Mesenchymal stem cell (in vitro differentiated cells and primary cell): Measurements from ENCODE around the gene ALOX15.
"Not testable (repeated sequence)": the region's sequence is repeated elsewhere in the genome, so short reads cannot be mapped to it uniquely, and the experiment has no call there.

ENCODE experiments used
- DNase-seq: peaks from one replicate; pipeline ENCODE4 v3.0.0-alpha.2; 2013
- H2AFZ ChIP-seq: one replicate; pipeline ENCODE4 v1.6.1; 2013; ENCODE audit warnings: low read depth, mild to moderate bottlenecking, control low read depth, inconsistent platforms, low read length, moderate library complexity
- H2AK5ac ChIP-seq: 2 replicates; pipeline ENCODE4 v1.6.1; 2013; ENCODE audit warnings: low read length, moderate library complexity, mild to moderate bottlenecking, inconsistent platforms; ENCODE audit not compliant: severe bottlenecking
- H2BK120ac ChIP-seq: one replicate; pipeline ENCODE4 v1.6.1; 2013; ENCODE audit warnings: low read depth, mild to moderate bottlenecking, inconsistent platforms, low read length, moderate library complexity
- H2BK12ac ChIP-seq, 2 experiments: one replicate each; pipeline ENCODE4 v1.6.1; 2013; ENCODE audit warnings: inconsistent platforms in 2 of 2, low read length in 2 of 2, mild to moderate bottlenecking in 2 of 2, moderate library complexity in 2 of 2, control low read depth in 1 of 2
- H2BK15ac ChIP-seq: one replicate; pipeline ENCODE4 v1.6.1; 2013; ENCODE audit warnings: mild to moderate bottlenecking, low read depth, inconsistent platforms; ENCODE audit not compliant: poor library complexity, severe bottlenecking
- H2BK5ac ChIP-seq: 2 replicates; pipeline ENCODE4 v1.6.1; 2013; ENCODE audit warnings: low read depth, mild to moderate bottlenecking, low read length, control low read depth, inconsistent platforms; ENCODE audit not compliant: poor library complexity, severe bottlenecking
- H3K14ac ChIP-seq, 2 experiments: one replicate each; pipeline ENCODE4 v1.6.1; 2013; ENCODE audit warnings: inconsistent platforms in 2 of 2, low read length in 2 of 2, control low read depth in 1 of 2, mild to moderate bottlenecking in 1 of 2, moderate library complexity in 1 of 2
- H3K18ac ChIP-seq, 2 experiments: one replicate each; pipeline ENCODE4 v1.6.1; 2013; ENCODE audit warnings: inconsistent platforms in 2 of 2, low read length in 2 of 2, control low read depth in 1 of 2, low read depth in 1 of 2, mild to moderate bottlenecking in 1 of 2
- H3K23ac ChIP-seq, 2 experiments: one replicate each; pipeline ENCODE4 v1.6.1; 2013; ENCODE audit warnings: inconsistent platforms in 2 of 2, low read length in 2 of 2, mild to moderate bottlenecking in 2 of 2, moderate library complexity in 2 of 2, control low read depth in 1 of 2
- H3K27ac ChIP-seq: 2 replicates; pipeline ENCODE4 v1.5.1; 2013; ENCODE audit warnings: mild to moderate bottlenecking, moderate library complexity, low read length, control low read depth, inconsistent platforms; ENCODE audit not compliant: poor library complexity, severe bottlenecking
- H3K27me3 ChIP-seq, 2 experiments: 2 replicates each; pipeline versions ENCODE4 v1.6.1 to v1.7.0; 2013; ENCODE audit warnings: low read length in 2 of 2, mild to moderate bottlenecking in 2 of 2, moderate library complexity in 2 of 2, control low read depth in 1 of 2, inconsistent platforms in 1 of 2; ENCODE audit not compliant: control insufficient read depth in 1 of 2, insufficient read depth in 1 of 2
- H3K36me3 ChIP-seq, 2 experiments: 2 replicates each; pipeline versions ENCODE4 v1.6.1 to v1.7.0; 2013; ENCODE audit warnings: low read length in 2 of 2, control low read depth in 1 of 2, inconsistent platforms in 1 of 2, low read depth in 1 of 2, mild to moderate bottlenecking in 1 of 2; ENCODE audit not compliant: insufficient read depth in 2 of 2, control insufficient read depth in 1 of 2
- H3K4ac ChIP-seq, 2 experiments: one replicate each; pipeline ENCODE4 v1.6.1; 2013; ENCODE audit warnings: inconsistent platforms in 2 of 2, low read length in 2 of 2, mild to moderate bottlenecking in 2 of 2, moderate library complexity in 2 of 2, control low read depth in 1 of 2, low read depth in 1 of 2
- H3K4me1 ChIP-seq: 2 replicates; pipeline ENCODE4 v1.6.1; 2013; ENCODE audit warnings: low read depth, low read length, control low read depth; ENCODE audit not compliant: control insufficient read depth, insufficient read depth
- H3K4me2 ChIP-seq: 2 replicates; pipeline ENCODE4 v1.6.1; 2013; ENCODE audit warnings: low read length, mild to moderate bottlenecking, inconsistent platforms; ENCODE audit not compliant: poor library complexity, severe bottlenecking
- H3K4me3 ChIP-seq, 2 experiments: 2 replicates each; pipeline versions ENCODE4 v1.5.1 to v1.7.0; 2013; ENCODE audit warnings: low read length in 2 of 2, mild to moderate bottlenecking in 2 of 2, control low read depth in 1 of 2, low read depth in 1 of 2; ENCODE audit not compliant: insufficient read depth in 1 of 2
- H3K79me1 ChIP-seq: replicated peaks from 2 replicates; pipeline ENCODE4 v1.6.1; 2013; ENCODE audit warnings: mild to moderate bottlenecking, control low read depth, low read length, inconsistent platforms; ENCODE audit not compliant: poor library complexity, severe bottlenecking
- H3K9ac ChIP-seq: 2 replicates; pipeline ENCODE4 v1.7.0; 2013; ENCODE audit warnings: mild to moderate bottlenecking, low read length, moderate library complexity
- H3K9me3 ChIP-seq: 2 replicates; pipeline ENCODE4 v1.7.0; 2013; ENCODE audit warnings: mild to moderate bottlenecking, low read length; ENCODE audit not compliant: control insufficient read depth
- H4K8ac ChIP-seq: one replicate; pipeline ENCODE4 v1.6.1; 2013; ENCODE audit warnings: inconsistent platforms, mild to moderate bottlenecking, low read length, moderate library complexity
- H4K91ac ChIP-seq: one replicate; pipeline ENCODE4 v1.6.1; 2013; ENCODE audit warnings: mild to moderate bottlenecking, low read length, inconsistent platforms
- WGBS: methylation state at CpG from one replicate; pipeline ENCODE4 v1.1.7; 2013; ENCODE audit warnings: mixed read lengths; 5-methylcytosine and 5-hydroxymethylcytosine counted together

The ALOX15 gene

GRCh38 chr17:4638766-4639165 lies 2.7 kb downstream of the ALOX15 start:
- peaks cover 19% of the 10 kb centered on the region for H3K4me1 ChIP-seq
- not testable (repeated sequence) for H3K79me1 ChIP-seq, H2AFZ ChIP-seq, H2BK5ac ChIP-seq, H2BK15ac ChIP-seq, H3K18ac ChIP-seq, H3K27ac ChIP-seq, DNase-seq, H2BK12ac ChIP-seq, H3K14ac ChIP-seq, H3K4me2 ChIP-seq, H3K9ac ChIP-seq, H3K23ac ChIP-seq, H4K91ac ChIP-seq, H2AK5ac ChIP-seq, H3K9me3 ChIP-seq, H2BK120ac ChIP-seq, H3K36me3 ChIP-seq, H4K8ac ChIP-seq, H3K4ac ChIP-seq
- WGBS = 41% methylated on average over 7 of the region's 8 CpGs
- H3K4me3 ChIP-seq = peak overlapping the region in 1 of 2 experiments; percentile 7
- peaks cover 62 to 70% of the 10 kb centered on the region in 2 experiments for H3K27me3 ChIP-seq

GRCh38 chr17:4636474-4637100 lies 4.9 kb downstream of the ALOX15 start:
- Histone ChIP-seq H2BK5ac (no peak overlapping the region), H3K27ac (no peak overlapping the region), H4K8ac (no peak overlapping the region), H2BK12ac (no peak overlapping the region), H3K9ac (no peak overlapping the region), H3K23ac (no peak overlapping the region), H3K4me2 (no peak overlapping the region), H4K91ac (no peak overlapping the region), H3K9me3 (no peaks in the 10 kb centered on the region), H3K4ac (no peak overlapping the region), H3K36me3 (no peaks in the 10 kb centered on the region), H2AFZ (no peak overlapping the region), H2BK15ac (no peak overlapping the region), H3K14ac (no peak overlapping the region), H3K4me1 (peaks cover 30% of the 10 kb centered on the region), H3K79me1 (no peaks in the 10 kb centered on the region), H2BK120ac (no peak overlapping the region), H3K18ac (no peak overlapping the region), H2AK5ac (no peak overlapping the region), H3K27me3 (peaks cover 40 to 68% of the 10 kb centered on the region in 2 experiments), H3K4me3 (no peak overlapping the region)
- DNase-seq = no peak
- 77% methylated on average over 12 of the region's 12 CpGs for WGBS

GRCh38 chr17:4635823-4636375 lies 5.6 kb downstream of the ALOX15 start:
- H3K18ac ChIP-seq = no peak overlapping the region
- H2AFZ ChIP-seq = no peak overlapping the region
- H3K79me1 ChIP-seq = no peaks in the 10 kb centered on the region
- H3K27ac ChIP-seq = no peak overlapping the region
- no peak overlapping the region for H2BK12ac ChIP-seq
- peaks cover 28% of the 10 kb centered on the region for H3K4me1 ChIP-seq
- no peak overlapping the region for H3K9ac ChIP-seq
- DNase-seq = no peak
- no peak overlapping the region for H3K14ac ChIP-seq
- H4K91ac ChIP-seq = no peak overlapping the region
- no peak overlapping the region for H4K8ac ChIP-seq
- 28% methylated on average over 9 of the region's 10 CpGs for WGBS
- no peak overlapping the region for H3K4me2 ChIP-seq
- no peak overlapping the region for H3K4ac ChIP-seq
- no peak overlapping the region for H2AK5ac ChIP-seq
- H2BK5ac ChIP-seq = no peak overlapping the region
- H2BK120ac ChIP-seq = no peak overlapping the region
- H3K23ac ChIP-seq = no peak overlapping the region
- no peak overlapping the region for H2BK15ac ChIP-seq
- H3K36me3 ChIP-seq = no peaks in the 10 kb centered on the region
- no peak overlapping the region for H3K4me3 ChIP-seq
- H3K27me3 ChIP-seq = peaks cover 33 to 64% of the 10 kb centered on the region in 2 experiments
- no peaks in the 10 kb centered on the region for H3K9me3 ChIP-seq

- Histone ChIP-seq H3K4ac (no peak overlapping the region), H2AK5ac (no peak overlapping the region), H2BK15ac (no peak overlapping the region), H3K27ac (no peak overlapping the region), H3K14ac (no peak overlapping the region), H2BK120ac (no peak overlapping the region), H3K4me1 (peaks cover 28% of the 10 kb centered on the region), H3K4me3 (no peak overlapping the region), H3K36me3 (no peaks in the 10 kb centered on the region), H3K9me3 (no peaks in the 10 kb centered on the region), H3K23ac (no peak overlapping the region), H3K18ac (no peak overlapping the region), H3K4me2 (no peak overlapping the region), H2BK12ac (no peak overlapping the region), H3K79me1 (no peaks in the 10 kb centered on the region), H3K27me3 (peaks cover 31 to 61% of the 10 kb centered on the region in 2 experiments), H3K9ac (no peak overlapping the region), H4K8ac (no peak overlapping the region), H2BK5ac (no peak overlapping the region), H2AFZ (no peak overlapping the region), H4K91ac (no peak overlapping the region)
- DNase-seq = no peak
- 79% methylated on average over 4 of the region's 4 CpGs for WGBS
These were observed 6.5 kb downstream of the ALOX15 start for GRCh38 chr17:4634976-4635375.
